ENCODE measurements around the gene WDR59. TPM values are rescaled to one million over a fixed set of nuclear protein-coding genes. Genes with fewer than 3 reads are reported as not detected.
A peak's percentile ranks its signal among the peaks of the same experiment; 100 is the strongest.

The WDR59 gene
- total RNA-seq, 4 donors from 2014 or later = 26.0 to 59.4 (median 48.4) TPM

DNA sequence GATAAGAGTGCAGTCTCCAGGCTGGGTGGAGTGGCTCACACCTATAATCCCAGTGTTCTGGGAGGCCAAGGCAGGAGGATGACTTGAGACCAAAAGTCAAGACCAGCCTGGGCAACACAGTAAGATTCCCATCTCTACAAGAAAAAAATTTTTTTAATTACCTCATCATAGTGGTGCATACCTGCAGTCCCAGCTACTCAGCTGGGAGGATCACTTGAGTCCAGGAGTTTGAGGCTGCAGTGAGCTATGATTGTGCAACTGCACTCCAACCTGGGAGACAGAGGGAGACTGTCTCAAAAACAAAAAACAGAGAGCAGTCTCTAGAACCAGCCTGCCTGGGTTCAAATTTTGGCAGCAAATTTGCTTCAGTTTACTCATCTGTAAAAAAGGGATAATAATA, 45.2 kb downstream of the WDR59 start:
- no peak overlapping the region for H3K4me3 ChIP-seq (ENCODE audit: low read depth, poor library complexity, severe bottlenecking)
- TF ChIP-seq, protein P1, sequence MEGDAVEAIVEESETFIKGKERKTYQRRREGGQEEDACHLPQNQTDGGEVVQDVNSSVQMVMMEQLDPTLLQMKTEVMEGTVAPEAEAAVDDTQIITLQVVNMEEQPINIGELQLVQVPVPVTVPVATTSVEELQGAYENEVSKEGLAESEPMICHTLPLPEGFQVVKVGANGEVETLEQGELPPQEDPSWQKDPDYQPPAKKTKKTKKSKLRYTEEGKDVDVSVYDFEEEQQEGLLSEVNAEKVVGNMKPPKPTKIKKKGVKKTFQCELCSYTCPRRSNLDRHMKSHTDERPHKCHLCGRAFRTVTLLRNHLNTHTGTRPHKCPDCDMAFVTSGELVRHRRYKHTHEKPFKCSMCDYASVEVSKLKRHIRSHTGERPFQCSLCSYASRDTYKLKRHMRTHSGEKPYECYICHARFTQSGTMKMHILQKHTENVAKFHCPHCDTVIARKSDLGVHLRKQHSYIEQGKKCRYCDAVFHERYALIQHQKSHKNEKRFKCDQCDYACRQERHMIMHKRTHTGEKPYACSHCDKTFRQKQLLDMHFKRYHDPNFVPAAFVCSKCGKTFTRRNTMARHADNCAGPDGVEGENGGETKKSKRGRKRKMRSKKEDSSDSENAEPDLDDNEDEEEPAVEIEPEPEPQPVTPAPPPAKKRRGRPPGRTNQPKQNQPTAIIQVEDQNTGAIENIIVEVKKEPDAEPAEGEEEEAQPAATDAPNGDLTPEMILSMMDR (IDR thresholded peaks at IDR 0.05) = no peak
- TF ChIP-seq POLR2A (IDR thresholded peaks at IDR 0.05) = no peak
- intact Hi-C loops (cut with DNase I; ENCODE audit: low total_unique reads) = no loop called here
- DNase-seq (ENCODE audit: low spot score in 2 of 2) = no peak

DNA sequence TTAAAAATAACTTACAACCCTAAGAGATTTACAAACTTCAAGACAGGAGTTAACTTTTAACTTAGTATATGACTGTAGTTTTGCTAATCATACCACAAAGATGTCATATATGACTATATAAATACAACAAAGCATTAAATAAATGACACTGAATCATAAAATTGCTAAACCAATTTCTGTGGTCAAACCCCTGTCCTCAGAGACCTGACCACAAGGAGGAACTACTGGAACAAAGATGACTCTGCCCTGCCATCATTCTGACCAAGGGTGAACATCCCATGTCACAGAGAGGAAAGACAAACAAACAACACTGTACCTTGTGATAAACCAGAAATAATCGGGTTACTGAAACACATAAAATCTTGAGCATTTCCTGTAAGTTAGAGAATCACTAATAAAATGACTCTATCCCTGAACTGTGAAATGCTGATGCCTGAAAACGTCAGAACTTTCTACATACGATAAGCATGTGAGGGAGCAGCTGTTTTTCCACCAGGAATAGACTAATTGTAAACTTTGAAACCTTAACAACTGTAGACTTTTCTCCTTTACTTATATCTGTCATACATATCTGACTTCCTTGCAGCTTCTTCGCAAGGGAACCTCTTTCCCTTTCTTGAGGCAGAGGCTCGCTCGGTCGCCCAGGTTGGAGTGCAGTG, 47.9 kb downstream of the WDR59 start:
- no peak overlapping the region for H3K4me3 ChIP-seq (ENCODE audit: low read depth, poor library complexity, severe bottlenecking)
- WGBS, 2 donors = 89 to 90% methylated on average over 7 of the region's 7 CpGs
- intact Hi-C loops (cut with DNase I; ENCODE audit: low total_unique reads) = no loop called here
- TF ChIP-seq POLR2A (IDR thresholded peaks at IDR 0.05) = no peak
- TF ChIP-seq, protein P1 (IDR thresholded peaks at IDR 0.05) = no peak
- no peak for DNase-seq (ENCODE audit: low spot score in 2 of 2)

DNA sequence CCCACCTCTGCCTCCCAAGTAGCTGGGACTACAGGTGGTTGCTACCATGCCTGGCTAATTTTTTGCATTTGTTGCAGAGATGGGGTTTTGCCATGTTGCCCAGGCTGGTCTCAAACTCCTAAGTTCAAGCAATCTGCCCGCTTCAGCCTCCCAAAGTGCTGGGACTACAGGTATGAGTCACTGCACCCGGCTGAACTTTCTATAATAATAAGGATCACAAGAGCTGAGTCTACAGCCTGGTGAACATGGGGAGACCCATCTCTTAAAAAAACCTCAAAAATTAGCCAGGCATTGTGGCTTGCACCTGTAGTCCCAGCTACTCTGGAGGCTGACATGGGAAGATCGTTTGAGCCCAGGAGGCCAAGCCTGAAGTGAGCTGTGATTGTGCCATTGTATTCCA, 53.5 kb downstream of the WDR59 start:
- H3K4me3 ChIP-seq (ENCODE audit: low read depth, poor library complexity, severe bottlenecking) = no peak overlapping the region
- TF ChIP-seq POLR2A (IDR thresholded peaks at IDR 0.05) = no peak
- TF ChIP-seq, protein P1 (IDR thresholded peaks at IDR 0.05) = no peak
- intact Hi-C loops (cut with DNase I; ENCODE audit: low total_unique reads) = no loop called here
- DNase-seq (ENCODE audit: low spot score in 2 of 2) = peak in 1 of 2 donors; percentile 23
- 80 to 94% methylated on average over 3 of the region's 3 CpGs for WGBS, 2 donors

DNA sequence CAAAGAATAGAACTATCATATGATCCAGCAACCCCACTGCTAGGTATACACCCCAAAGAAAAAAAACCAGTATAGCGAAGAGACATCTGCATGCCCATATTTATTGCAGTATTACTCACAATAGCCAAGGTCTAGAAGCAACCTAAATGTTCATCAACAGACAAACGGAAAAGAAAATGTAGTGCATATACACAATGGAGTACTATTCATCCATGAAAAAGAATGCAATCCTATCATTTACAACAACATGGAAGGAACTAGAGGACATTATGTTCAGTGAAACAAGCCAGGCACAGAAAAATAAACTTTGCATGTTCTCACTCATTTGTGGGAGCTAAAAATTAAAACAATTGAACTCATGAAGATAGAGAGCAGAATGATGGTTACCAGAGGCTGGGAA, 55.3 kb downstream of the WDR59 start:
- no peak overlapping the region for H3K4me3 ChIP-seq (ENCODE audit: low read depth, poor library complexity, severe bottlenecking)
- TF ChIP-seq POLR2A (IDR thresholded peaks at IDR 0.05) = no peak
- TF ChIP-seq, protein P1 (IDR thresholded peaks at IDR 0.05) = no peak
- intact Hi-C loops (cut with DNase I; ENCODE audit: low total_unique reads) = no loop called here
- WGBS, 2 donors = 98 to 100% methylated on average over 2 of the region's 2 CpGs
- DNase-seq (ENCODE audit: low spot score in 2 of 2) = no peak

DNA sequence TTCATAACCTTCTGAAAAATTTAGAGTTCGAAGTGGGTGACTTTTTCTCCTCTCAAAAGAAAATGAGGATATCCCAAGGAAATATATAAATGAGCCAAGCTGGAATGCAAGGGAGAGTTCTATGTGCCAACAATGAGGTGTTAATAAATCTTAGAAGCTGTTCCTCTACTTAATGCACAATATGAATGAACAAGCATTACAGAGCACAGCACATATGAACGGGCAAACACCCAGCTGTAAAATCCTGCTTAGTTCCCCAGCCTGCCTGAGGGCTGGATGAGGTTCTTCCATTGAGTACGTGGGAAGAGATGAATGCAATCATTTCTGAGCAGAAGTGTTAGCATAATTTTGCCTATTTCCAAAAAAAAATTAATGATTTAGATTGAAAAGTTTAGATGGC, 58.1 kb downstream of the WDR59 start:
- no peak for TF ChIP-seq POLR2A (IDR thresholded peaks at IDR 0.05)
- TF ChIP-seq, protein P1 (IDR thresholded peaks at IDR 0.05) = no peak
- WGBS, 2 donors = 48 to 60% methylated on average over 3 of the region's 3 CpGs

More for the DNA sequence above, 58.1 kb downstream of the WDR59 start:
- intact Hi-C loops (cut with DNase I; ENCODE audit: low total_unique reads) = no loop called here
- peak in 1 of 2 donors; percentile 8 for DNase-seq (ENCODE audit: low spot score in 2 of 2)
- no peak overlapping the region for H3K4me3 ChIP-seq (ENCODE audit: low read depth, poor library complexity, severe bottlenecking)
